HG03442 (cell line): ENCODE data around the gene SCUBE1.

Source experiments
- ATAC-seq: cut with Tn5 transposase; IDR thresholded peaks from one replicate; pipeline ENCODE4 v1.9.1; 2021; ENCODE audit warnings: mild to moderate bottlenecking, moderate library complexity; ENCODE audit not compliant: unreplicated experiment

SCUBE1 gene

DNA sequence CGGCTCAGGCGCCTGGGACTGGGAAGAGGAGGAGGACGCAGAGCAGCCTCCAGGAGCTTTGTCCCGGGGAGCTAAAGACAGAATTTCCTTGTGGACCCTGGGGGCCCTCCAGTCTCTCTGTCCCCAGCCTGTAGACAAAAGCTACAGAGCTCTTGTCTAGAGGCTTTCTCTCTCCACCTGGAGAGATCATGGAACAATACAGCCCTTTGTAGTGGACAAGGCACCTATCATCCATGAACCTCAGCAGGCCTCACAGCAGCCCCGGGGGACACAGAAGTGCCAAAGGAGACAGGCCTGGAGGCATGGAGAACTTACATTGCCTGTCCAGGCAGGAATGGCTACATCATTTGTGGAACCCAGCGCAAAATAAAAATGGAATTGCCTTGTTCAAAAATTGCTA lies 100.5 kb downstream of the SCUBE1 start:
- no peak for ATAC-seq

DNA sequence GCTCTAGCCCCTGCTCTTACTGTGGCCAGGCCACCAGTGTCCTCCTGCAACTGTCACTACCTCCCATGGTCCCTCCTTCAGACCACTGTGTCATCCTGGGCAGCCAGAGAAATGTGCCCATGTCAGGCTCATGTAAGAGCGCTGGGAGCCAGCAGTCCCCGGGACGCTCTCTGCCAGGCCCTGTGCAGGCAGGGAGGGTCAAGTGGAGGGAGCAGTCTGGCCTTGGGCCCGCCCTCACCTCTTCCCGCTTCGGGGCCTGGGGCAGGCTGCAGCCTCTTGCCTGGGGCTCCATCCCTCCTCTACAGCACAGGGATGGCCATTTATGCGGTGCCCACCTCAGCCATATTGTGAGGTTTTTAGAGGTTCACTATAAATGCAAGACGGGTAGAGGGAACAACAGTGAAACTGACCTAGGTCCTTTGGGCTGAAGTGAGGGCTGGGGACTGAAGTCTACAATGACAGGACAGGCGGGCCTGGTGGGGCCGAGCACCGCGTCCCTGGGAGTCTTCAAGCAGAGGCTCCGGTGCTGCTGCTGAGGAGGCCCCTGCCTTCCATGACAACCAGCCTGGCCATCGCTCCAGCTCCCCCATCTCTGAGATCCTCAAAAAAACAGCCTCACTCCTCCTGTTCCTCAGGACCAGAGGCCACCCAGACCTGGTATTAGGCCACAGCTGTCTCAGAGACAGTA lies 101.3 kb downstream of the SCUBE1 start:
- no peak for ATAC-seq

DNA sequence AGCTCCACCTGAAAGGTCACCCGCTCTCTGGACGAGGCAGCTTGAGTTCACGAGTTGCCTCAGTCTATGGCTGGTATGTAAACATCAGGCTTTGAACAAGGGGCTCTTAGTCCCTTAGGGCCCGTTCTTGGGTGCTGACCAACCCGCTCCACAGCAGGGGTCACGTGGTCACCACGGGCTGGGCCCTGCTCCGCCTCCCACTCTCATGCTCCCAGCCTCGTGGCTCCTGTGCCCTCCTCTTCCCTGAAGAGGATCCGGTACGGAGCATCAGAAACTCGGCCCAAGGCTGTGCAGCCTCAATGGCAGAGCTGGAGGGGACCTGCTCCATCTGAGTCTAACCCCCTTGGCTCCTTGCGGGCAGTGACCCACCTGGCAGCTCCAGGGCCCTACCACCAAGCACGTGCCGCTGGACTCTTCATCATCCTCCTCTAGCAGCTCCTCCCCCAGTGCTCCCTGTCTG lies 102.0 kb downstream of the SCUBE1 start:
- ATAC-seq, result no peak

DNA sequence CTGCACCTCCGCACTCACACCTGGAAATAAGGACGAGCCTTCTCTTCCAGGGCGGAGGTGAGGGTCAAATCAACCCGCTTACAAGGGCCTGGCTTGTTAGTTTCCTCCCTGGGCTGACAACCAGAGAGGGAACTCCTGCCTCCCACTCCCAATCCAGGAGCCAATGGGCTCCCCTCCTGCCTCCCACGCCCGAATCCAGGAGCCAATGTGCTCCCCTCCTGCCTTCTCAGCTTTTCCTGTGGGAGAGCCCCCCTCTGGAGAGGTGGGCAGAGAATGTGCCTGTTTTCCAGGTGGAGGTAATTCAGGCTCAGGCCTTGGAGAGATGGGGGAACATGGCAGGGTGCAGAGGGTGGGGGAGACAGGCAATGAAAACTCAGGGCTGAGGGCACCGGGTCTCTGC lies 102.6 kb downstream of the SCUBE1 start:
- ATAC-seq, result no peak

DNA sequence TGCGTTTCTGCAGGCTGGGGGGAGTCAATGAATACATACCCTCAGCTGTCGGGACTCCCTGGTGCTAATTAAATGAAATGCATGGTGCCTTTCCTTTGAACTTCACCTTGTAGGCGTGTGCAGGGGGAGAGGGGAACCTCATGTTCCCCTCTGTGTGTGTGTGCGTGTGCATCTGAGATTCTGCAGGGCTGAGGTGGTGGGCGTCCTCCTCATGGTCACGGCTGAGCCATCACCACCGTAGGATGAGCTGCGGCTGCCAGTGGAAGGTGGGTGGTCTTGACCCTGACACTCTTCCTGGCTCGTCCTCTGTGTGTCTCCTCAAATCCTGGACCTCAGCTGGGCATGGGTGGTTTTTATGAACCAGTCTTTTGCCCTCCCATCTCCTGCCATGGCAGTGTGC lies 103.2 kb downstream of the SCUBE1 start:
- no peak for ATAC-seq

DNA sequence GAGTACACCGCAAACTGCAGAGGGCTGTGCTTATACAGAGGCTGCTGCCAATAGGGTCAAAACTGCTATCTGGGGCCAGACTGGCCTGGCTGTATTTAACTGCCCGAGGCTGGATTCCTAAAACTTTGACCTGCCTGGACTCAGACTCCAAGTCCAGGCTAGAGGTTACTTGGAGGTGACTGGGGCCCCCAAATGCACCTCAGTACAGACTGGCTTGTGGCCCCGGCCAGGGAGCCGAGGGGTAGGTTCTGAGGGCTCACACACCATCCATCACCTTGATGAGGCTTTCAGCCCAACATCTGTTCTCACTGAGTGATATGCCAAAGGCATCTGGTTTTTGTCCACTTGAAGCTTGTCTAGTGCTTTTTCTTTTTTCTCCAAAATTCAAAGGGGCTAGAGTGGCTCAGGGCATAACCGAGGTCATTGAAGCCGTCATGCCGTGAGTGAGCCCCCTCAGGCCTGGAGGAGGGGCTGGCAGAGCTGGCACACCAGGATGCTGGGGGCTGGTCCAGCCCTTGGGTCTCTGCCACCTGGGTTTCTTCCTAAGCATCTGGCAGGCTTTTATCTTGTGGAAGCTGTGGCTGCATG lies 103.9 kb downstream of the SCUBE1 start:
- no peak for ATAC-seq

DNA sequence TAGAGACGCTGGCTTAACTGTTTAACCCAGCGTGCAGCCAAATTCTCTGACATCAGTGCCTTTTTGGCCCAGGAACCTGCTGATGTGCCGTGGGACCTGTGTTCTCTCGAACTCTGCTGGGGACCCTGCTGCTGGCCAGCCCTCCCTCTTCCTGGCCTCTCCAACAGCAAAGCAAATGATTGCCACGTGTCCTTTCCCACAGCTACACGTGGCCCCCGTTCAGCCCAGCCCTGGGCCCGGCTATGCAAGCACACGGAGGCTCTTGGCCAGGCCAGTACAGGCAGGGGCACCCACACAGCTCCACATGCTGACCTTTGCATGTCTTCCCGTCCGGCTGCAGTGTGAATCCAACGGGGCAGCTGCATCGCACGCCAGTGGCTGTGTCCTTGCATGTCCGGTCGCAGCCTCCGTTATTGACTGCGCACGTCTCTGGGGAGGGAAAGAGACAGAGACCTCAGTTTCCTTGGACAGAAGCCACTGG lies 104.6 kb downstream of the SCUBE1 start:
- ATAC-seq, result no peak

DNA sequence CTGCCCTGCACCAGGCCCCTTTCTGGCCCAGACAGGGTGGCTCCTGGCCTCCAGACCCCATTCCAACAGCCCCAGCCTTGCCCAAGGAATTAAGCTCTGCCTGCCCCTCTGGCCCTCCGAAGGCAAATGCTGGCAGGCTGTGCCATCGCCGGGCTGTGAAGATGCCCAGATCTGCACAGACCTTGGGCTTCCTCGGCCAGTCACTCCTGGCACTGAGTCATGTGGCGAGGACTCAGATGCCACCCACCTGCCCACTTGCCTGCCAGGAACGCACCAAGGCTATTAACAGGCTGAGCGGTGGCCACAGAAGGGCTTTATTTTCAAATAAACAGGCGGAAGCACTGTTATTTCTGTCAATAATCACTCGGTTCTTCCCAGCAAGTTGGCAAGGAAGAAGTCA lies 105.9 kb downstream of the SCUBE1 start:
- ATAC-seq, result no peak

DNA sequence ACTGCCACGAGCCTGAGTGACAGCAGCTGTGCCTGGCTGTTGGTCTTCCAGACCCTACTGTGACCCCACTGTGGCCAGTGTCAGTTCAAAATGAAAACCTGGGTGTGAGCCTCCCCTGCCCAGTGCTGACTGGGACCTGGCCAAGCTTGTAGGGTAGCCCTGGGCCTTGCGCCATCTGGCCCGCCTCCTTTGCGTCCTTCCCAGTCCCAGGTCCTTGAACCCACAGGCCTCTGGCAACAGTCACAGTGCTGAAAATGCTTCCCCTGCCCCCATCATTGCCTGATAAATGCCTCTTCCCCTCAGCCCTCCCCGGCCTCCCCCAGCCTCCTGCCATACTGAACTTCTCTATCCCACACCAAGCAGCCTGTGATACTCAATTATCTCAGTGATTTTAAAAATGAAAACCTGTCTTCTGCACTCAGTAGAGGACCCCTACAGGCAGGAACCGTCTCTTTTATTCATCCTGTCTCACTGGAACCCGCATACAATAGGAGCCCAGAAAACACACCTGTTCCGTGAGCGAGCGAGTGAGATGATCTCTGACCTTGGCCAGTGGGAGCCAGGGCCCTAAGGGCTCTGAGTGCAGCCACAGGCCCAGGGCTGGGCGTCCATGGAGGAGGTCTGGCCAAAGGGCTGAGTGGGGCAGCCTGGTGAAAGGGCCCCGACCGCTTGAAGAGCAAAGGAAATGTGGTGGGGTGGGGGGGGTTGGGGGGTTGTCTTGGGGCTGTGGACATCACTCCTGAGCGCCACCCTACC lies 106.6 kb downstream of the SCUBE1 start:
- no peak for ATAC-seq

DNA sequence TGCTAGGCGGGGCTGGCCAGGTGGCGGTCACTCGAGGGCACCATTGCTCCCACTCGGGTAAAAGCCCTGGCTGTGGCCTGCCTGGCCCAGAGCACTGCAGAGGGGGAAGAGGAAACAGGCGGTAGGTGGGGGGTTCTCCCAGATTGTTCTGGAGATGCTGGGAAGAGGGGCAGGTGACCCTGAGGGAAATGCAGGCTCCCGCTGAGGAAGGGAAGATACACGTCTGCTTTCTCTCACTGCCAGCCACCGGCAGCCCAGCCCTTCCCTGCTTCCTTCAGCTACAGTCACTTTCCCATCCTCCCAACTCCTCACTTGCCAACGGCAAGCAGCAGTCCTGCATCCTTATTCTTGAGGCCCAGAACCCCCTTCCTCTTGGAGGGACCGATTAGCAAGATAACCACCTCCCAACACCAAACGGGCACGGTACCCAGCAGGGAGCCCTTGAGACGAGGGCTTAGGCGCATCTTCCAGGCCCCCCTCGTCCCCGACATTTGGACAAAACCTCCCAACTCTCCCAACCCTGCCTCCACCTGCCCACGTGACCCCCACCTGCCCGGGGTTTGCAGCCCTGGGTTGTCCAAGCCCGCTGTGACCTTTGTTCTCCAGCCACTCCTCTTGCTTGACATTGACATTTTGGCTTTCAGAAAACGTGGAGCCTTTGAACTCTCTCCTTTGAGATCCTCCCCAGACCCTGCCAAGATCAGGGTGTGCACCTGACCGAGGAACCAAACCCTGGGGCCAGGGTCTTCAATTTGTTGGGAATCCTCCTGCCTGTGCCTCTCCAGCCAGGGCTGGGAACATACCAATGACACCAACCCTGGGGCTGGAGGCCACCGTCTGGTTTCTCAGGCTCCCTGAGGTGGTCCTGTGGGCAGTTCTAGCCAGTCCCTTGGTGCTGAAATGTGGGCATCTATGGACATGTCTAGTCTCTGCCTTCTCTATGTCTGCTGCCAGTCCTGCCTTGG lies 107.4 kb downstream of the SCUBE1 start:
- no peak for ATAC-seq

DNA sequence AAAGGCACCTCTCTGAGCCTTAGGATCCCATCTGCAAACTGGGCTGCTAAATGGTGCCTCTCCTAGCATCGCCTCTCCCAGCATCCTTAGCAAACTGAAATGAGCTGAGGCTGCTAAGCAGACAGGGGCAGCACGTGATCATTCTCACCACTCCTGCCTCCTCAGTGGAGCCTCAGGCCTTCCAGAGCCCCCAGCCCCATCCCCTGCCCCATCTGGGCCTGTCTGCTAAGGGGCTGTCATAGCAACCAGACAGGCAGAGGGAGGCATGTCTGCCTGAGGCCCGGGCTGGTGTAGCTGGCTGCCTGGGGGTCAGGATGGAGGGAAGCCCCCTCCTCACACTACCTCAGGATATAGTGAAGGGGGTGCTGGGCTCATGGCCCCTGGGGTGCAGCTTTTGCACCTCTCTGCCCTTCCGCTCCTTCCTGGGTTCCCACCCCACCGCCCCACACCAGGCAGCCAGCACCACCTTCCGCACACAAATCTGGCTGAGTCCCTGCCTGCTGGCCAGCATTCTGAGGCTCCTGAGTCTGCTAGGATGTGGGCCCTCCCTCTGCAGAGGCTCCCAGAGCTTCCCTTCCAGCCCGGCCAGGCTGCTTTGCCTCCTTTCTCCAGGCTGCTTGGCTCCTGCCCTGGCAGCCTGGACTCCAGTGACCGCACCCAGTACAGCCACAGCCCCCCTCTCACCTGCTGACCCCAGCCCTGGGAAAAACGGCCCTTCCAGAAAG lies 108.7 kb downstream of the SCUBE1 start:
- ATAC-seq, result no peak

DNA sequence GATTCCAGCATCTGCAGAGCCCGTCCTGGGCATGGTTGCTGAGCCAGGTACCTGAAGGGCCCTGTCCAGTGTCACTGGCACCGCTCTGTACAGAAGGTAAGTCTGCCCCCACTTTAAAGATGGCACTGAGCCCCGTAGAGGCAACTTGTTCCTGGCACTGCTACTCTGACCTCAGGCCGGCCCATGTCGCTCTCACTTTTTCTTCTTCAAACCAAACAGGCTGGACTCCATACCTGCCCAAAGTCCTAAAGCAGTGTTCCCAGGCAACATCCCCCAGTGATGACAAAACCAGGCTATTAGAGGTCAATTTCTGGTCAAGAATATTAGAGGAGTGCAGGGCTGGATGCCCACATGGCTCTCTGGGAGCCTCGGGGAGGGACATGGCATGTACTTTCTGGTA lies 109.6 kb downstream of the SCUBE1 start:
- no peak for ATAC-seq

DNA sequence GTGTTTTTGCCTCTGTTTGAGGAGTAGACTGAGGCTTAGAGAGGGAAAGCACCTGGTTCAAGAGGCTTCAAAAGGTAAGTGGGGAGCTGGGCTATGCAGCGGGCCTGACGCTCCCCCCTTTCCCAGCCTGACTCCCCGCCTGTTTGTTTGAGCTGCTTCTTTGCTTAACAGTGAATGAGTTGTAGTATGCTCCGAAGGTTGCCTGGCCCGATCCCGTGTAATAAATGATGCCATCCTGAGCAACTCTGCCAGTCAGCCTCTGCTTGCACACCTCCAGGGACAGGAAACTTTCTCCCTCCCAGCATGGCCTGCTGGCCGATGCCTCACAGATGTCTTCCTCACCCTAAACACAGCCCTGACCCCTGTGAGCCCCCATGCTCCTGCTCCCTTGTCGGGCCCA lies 110.7 kb downstream of the SCUBE1 start:
- ATAC-seq, result no peak

DNA sequence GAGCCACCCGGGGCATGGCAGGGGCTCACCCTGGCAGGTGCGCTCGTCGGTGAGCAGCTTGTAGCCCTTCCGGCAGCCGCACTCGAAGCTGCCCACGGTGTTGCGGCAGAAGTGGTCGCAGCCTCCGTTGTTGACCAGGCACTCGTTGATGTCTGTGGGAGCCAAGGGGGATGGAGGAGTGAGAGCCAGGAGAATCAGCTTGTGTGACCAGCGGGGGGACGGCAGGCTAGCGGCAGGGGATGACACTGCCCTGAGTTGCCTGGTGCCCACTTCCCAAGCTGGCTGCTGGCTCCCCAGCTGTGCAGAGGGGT lies 111.5 kb downstream of the SCUBE1 start:
- ATAC-seq, result no peak

DNA sequence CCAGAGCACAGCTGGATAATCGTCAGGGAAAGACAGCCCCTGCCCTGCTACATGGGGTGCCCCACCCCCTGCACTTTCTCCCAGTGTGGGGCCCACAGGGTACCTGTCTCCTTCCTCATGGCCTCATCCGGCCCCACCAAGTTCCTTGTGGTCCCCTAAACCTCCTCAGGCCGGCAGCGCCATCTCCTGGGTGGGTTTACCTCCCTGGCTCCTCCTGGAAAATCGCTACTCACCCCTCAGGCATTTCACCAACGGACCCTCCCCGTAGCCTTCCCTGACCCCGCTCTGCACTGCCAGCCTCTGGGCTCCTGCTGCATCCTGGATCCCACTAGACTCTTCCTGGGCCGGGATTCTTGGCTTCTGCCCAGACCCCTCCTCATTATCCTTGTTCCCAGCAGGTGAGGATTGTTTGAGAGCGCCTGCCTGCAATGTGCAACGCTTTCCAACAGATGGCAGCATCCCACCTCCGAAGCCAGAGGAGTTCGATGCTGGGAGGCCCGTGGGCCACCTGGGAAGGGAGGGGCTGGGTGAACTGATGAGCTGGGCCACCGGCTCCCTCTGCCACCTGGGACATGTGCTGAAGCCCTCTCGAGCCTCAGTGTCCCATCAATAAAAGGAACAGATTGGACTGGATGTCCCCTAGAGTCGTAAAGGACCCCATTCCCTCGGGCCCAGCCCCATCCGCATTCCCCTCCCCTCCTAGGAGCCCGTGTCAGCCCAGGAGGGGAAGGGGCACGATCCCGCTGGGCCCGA lies 112.0 kb downstream of the SCUBE1 start:
- no peak for ATAC-seq

DNA sequence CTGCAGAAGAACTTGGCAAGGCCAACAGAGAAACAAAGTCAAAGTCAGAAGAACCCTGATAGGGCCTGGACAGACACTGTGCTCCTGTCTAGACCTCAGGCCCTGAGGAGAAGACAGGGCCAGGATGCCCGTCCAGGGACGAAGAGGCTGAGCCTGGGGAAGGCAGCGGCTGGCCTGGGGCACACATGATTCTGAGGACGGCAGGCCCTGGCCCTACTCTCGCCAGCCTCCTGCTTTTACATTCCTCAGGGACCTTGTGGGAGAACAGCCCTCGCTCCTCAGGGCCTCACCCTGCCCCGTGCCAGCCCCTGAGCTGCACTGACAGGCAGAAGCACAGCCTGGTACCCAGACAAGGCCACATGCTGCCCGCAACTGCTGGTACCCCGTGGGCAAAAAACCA lies 112.6 kb downstream of the SCUBE1 start:
- ATAC-seq, result no peak

DNA sequence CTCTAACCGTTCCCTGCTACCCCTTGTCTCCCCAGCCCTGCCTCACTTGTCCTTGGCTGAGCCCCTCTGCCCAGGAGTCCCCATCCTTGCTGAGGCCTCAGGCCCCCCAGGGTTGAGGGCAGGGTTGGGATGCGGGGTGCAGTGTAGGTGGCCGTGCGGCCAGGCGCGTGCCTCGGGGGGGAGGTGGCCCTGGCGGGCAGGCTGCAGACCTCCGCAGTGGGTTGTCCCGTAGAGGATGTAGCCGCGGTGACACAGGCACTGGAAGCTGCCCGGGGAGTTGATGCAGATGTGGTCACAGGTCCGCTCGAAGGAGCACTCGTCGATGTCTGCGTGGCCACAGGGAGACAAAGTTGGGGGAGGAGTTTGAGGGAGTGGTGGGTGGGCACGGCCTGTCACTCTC lies 114.3 kb downstream of the SCUBE1 start:
- no peak for ATAC-seq

DNA sequence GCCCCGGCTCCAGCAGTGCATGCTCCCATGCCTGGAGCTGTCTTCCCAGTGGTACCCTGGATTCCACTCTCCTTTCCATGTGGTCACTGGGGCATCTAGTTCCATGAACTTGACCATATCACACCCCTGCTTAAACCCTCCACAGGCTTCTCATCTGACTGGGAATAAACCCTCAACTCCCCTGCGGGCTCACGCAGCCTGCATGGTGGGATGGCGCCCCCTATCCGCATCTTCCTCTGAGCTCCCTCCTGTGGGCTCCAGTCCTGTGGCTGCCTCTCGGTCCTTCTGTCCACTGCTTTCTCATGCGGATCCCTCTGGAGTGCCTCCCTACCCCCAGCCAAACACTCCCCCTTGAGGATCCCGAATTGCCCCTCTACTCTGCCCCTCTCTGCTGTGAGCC lies 114.8 kb downstream of the SCUBE1 start:
- no peak for ATAC-seq

DNA sequence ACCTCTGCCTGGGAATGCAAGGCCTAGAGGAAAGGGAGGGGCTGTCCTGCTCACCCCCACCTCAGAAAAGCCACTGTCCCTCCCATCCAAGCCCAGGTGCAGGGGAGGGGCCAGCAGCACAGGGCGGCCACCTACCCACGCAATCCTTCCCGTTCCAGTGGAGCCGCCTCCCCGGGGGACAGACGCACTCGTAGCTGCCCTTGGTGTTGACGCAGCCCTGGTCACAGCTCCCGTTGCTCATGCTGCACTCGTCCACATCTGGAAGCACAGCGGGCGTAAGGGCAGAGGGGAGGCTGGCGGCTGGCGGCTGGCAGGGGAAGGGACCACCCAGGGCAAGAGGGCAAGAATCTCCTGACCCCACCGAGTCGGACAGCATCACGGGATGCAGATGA lies 115.9 kb downstream of the SCUBE1 start:
- no peak for ATAC-seq
